WTC11 (cell line): ENCODE measurements around the gene SLC35G3. TPM values are rescaled to one million over a fixed set of nuclear protein-coding genes. Genes with fewer than 3 reads are reported as not detected.

Experiments
- ATAC-seq: fragments of 200-7000 bp; cut with Tn5 transposase; 2 replicates; pipeline ENCODE4 v1.10.0; 2021; ENCODE audit warnings: mild to moderate bottlenecking, moderate library complexity
- CTCF ChIA-PET: fragments of 300-600 bp; sonication (Branson Sonifier 250); formaldehyde crosslinking; loops from one replicate; lab custom pipeline; 2021; ENCODE audit warnings: antibody characterized with exemption; lab: Charles Lee
- POLR2A ChIA-PET: fragments of 350-600 bp; sonication (Branson Sonifier 250); formaldehyde crosslinking; loops from one replicate; lab custom pipeline; 2021; ENCODE audit warnings: antibody characterized with exemption; lab: Charles Lee
- DNase-seq: peaks from one replicate; pipeline ENCODE4 v3.0.0; 2021; ENCODE audit warnings: low spot score
- H3K27ac Mint-ChIP-seq: 2 replicates; pipeline ENCODE4 v1.8.0; 2021; ENCODE audit warnings: mixed read lengths
- H3K27me3 Mint-ChIP-seq: 2 replicates; pipeline ENCODE4 v1.8.0; 2021; ENCODE audit warnings: low read depth, mild to moderate bottlenecking, moderate library complexity, mixed read lengths
- H3K36me3 Mint-ChIP-seq: 2 replicates; pipeline ENCODE4 v1.8.0; 2021; ENCODE audit warnings: mixed read lengths
- H3K4me1 Mint-ChIP-seq: 2 replicates; pipeline ENCODE4 v1.8.0; 2022; ENCODE audit warnings: mixed read lengths
- H3K4me3 Mint-ChIP-seq: 2 replicates; pipeline ENCODE4 v1.8.0; 2021; ENCODE audit warnings: mild to moderate bottlenecking, moderate library complexity, mixed read lengths
- H3K9me3 Mint-ChIP-seq: 2 replicates; pipeline ENCODE4 v1.8.0; 2021; ENCODE audit warnings: mixed read lengths
- AFF4 ChIP-seq: sonication (generic); formaldehyde crosslinking; IDR thresholded peaks from 2 replicates; pipeline ENCODE4 v1.8.1; 2023; ENCODE audit warnings: mild to moderate bottlenecking, missing genetic modification reagents, borderline replicate concordance
- ATF6 ChIP-seq: sonication (generic); formaldehyde crosslinking; IDR thresholded peaks from 2 replicates; pipeline ENCODE4 v1.8.1; 2023; ENCODE audit warnings: mild to moderate bottlenecking, missing genetic modification reagents
- ESRRA ChIP-seq: sonication (generic); formaldehyde crosslinking; IDR thresholded peaks from 2 replicates; pipeline ENCODE4 v1.8.1; 2022; ENCODE audit warnings: mild to moderate bottlenecking, missing genetic modification reagents, borderline replicate concordance
- ETV6 ChIP-seq: sonication (generic); formaldehyde crosslinking; IDR thresholded peaks from 2 replicates; pipeline ENCODE4 v1.8.1; 2022; ENCODE audit warnings: mild to moderate bottlenecking, missing genetic modification reagents
- GTF2I ChIP-seq: fragments of 250-450 bp; sonication (Bioruptor Pico); conservative IDR thresholded peaks from 2 replicates; pipeline ENCODE4 v1.4.0; 2021; ENCODE audit warnings: mild to moderate bottlenecking
- NFATC4 ChIP-seq: fragments of 250-450 bp; sonication (Bioruptor Pico); IDR thresholded peaks from 2 replicates; pipeline ENCODE4 v1.9.0; 2021; ENCODE audit warnings: mild to moderate bottlenecking
- NFE2L1 ChIP-seq: sonication (generic); formaldehyde crosslinking; IDR thresholded peaks from 2 replicates; pipeline ENCODE4 v1.8.1; 2023; ENCODE audit warnings: missing genetic modification reagents
- NFYB ChIP-seq: sonication (generic); formaldehyde crosslinking; conservative IDR thresholded peaks from 2 replicates; pipeline ENCODE4 v1.8.0; 2022; ENCODE audit warnings: low read depth, missing genetic modification reagents
- NR1H2 ChIP-seq: sonication (generic); formaldehyde crosslinking; IDR thresholded peaks from 2 replicates; pipeline ENCODE4 v1.9.0; 2021; ENCODE audit warnings: mild to moderate bottlenecking, moderate library complexity, missing genetic modification reagents
- RELA ChIP-seq: sonication (generic); formaldehyde crosslinking; IDR thresholded peaks from 2 replicates; pipeline ENCODE4 v1.8.1; 2022; ENCODE audit warnings: missing genetic modification reagents, mild to moderate bottlenecking, borderline replicate concordance
- TEAD1 ChIP-seq: sonication (generic); formaldehyde crosslinking; IDR thresholded peaks from 2 replicates; pipeline ENCODE4 v1.8.0; 2022; ENCODE audit warnings: mild to moderate bottlenecking, missing genetic modification reagents
- ZBTB21 ChIP-seq: sonication (generic); formaldehyde crosslinking; IDR thresholded peaks from 2 replicates; pipeline ENCODE4 v1.8.1; 2023; ENCODE audit warnings: mild to moderate bottlenecking, missing genetic modification reagents, borderline replicate concordance
- ZNF121 ChIP-seq: sonication (generic); formaldehyde crosslinking; IDR thresholded peaks from 2 replicates; pipeline ENCODE4 v1.8.0; 2023; ENCODE audit warnings: missing genetic modification reagents
- ZNF263 ChIP-seq: sonication (generic); formaldehyde crosslinking; IDR thresholded peaks from 2 replicates; pipeline ENCODE4 v1.8.1; 2022; ENCODE audit warnings: low read depth, mild to moderate bottlenecking, moderate library complexity, missing genetic modification reagents
- ZNF423 ChIP-seq: fragments of 250-450 bp; sonication (Bioruptor Pico); IDR thresholded peaks from 2 replicates; pipeline ENCODE4 v2.1.2; 2022; ENCODE audit warnings: mild to moderate bottlenecking, moderate library complexity
- ZSCAN18 ChIP-seq: fragments of 250-450 bp; sonication (Bioruptor Pico); IDR thresholded peaks from 2 replicates; pipeline ENCODE4 v2.1.2; 2022; ENCODE audit warnings: mild to moderate bottlenecking, moderate library complexity
- total RNA-seq: library from RNA; stranded (reverse); gene quantifications from 3 replicates; pipeline ENCODE4 v1.2.3, GENCODE V29; 2021
- TF ChIP-seq, protein P1 (sequence below): fragments of 250-450 bp; sonication (Bioruptor Pico); conservative IDR thresholded peaks from 2 replicates; pipeline ENCODE4 v1.9.0; 2021; ENCODE audit warnings: mild to moderate bottlenecking
- TF ChIP-seq, protein P2 (sequence below): sonication (generic); formaldehyde crosslinking; IDR thresholded peaks from 2 replicates; pipeline ENCODE4 v1.8.1; 2022; ENCODE audit warnings: low read depth, missing genetic modification reagents, borderline replicate concordance
- TF ChIP-seq, protein P3 (sequence below): sonication (generic); formaldehyde crosslinking; IDR thresholded peaks from 2 replicates; pipeline ENCODE4 v1.8.0; 2022; ENCODE audit warnings: mild to moderate bottlenecking, missing genetic modification reagents

SLC35G3 gene
- total RNA-seq, 1 experiment from 2014 or later = not detected

GRCh38 chr17:35242805-35243560 lies 48.8 kb upstream of the SLC35G3 start, which contains the start of gene SLFN5:
Gene SLFN5 (plus strand): TSS chr17:35243072. CDS start chr17:35258691, 15,619 bp downstream.
- TF ChIP-seq AFF4 (CRISPR knock-in tag) = no peak
- TF ChIP-seq, protein P1, sequence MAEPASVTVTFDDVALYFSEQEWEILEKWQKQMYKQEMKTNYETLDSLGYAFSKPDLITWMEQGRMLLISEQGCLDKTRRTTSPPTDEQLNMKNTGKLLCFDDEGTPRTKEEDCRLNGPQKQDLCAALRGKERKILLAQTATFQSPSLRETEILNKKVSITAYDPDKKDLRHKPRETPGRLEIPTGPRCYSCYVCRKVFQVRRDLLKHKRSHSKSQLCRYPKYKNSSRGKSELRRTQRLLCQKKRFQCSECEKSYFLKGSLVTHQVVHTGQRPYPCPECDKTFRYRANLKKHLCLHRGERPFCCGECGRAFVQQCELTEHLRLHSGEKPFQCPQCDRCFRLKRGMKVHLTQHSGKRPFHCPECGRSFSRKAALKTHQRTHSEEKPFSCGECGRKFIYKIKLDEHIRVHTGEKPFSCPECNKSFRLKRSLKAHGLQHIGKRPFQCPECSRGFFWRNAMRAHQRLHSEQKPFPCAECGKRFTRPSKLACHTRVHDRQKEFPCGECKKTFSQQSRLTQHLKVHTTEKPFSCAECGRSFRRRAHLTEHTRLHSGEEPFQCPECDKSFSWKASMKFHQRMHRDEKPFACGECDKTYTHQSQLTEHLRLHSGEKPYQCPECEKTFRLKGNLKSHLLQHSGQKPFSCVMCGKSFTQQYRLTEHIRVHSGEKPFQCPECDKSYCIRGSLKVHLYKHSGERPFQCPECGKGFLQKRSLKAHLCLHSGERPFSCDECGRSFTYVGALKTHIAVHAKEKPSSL = no peak
- peak; percentile 23; the same call in 1 of the 2 replicates for TF ChIP-seq ZNF423 (CRISPR knock-in tag)
- peak; percentile 76 for TF ChIP-seq NFYB (CRISPR knock-in tag)
- TF ChIP-seq RELA (CRISPR knock-in tag) = 0 out of 2 replicates have a peak, but pooled peaks have one; percentile 32
- TF ChIP-seq NFE2L1 = no peak
- no peak for TF ChIP-seq ZBTB21 (CRISPR knock-in tag)
- TF ChIP-seq ATF6 (CRISPR knock-in tag) = no peak
- TF ChIP-seq, protein P2, sequence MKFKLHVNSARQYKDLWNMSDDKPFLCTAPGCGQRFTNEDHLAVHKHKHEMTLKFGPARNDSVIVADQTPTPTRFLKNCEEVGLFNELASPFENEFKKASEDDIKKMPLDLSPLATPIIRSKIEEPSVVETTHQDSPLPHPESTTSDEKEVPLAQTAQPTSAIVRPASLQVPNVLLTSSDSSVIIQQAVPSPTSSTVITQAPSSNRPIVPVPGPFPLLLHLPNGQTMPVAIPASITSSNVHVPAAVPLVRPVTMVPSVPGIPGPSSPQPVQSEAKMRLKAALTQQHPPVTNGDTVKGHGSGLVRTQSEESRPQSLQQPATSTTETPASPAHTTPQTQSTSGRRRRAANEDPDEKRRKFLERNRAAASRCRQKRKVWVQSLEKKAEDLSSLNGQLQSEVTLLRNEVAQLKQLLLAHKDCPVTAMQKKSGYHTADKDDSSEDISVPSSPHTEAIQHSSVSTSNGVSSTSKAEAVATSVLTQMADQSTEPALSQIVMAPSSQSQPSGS (CRISPR knock-in tag) = no peak
- TF ChIP-seq ZSCAN18 (CRISPR knock-in tag) = no peak
- no peak for TF ChIP-seq ZNF121 (CRISPR knock-in tag)
- no peak for TF ChIP-seq NFATC4 (CRISPR knock-in tag)
- no peak for TF ChIP-seq GTF2I (CRISPR knock-in tag)
- TF ChIP-seq, protein P3, sequence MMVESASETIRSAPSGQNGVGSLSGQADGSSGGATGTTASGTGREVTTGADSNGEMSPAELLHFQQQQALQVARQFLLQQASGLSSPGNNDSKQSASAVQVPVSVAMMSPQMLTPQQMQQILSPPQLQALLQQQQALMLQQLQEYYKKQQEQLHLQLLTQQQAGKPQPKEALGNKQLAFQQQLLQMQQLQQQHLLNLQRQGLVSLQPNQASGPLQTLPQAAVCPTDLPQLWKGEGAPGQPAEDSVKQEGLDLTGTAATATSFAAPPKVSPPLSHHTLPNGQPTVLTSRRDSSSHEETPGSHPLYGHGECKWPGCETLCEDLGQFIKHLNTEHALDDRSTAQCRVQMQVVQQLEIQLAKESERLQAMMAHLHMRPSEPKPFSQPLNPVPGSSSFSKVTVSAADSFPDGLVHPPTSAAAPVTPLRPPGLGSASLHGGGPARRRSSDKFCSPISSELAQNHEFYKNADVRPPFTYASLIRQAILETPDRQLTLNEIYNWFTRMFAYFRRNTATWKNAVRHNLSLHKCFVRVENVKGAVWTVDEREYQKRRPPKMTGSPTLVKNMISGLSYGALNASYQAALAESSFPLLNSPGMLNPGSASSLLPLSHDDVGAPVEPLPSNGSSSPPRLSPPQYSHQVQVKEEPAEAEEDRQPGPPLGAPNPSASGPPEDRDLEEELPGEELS = no peak
- peak; percentile 15; the same call in 1 of the 2 replicates for TF ChIP-seq ETV6 (CRISPR knock-in tag)
- TF ChIP-seq ZNF263 (CRISPR knock-in tag) = peak; percentile 88
- no peak for TF ChIP-seq NR1H2 (CRISPR knock-in tag)
- no peak for TF ChIP-seq ESRRA (CRISPR knock-in tag)
- TF ChIP-seq TEAD1 = no peak
- ChIA-PET CTCF (interaction anchor here (0.6 to 1.7 kb wide), 7 partner anchors 60 to 521 kb away, joined by 3 to 6 read pairs (median 3); partner anchors contain the start of gene SLFN11), POLR2A (interaction anchor here (0.5 to 1.3 kb wide), 5 partner anchors 153 to 401 kb away, joined by 3 to 5 read pairs (median 4); partner anchors contain the start of gene SLFN13)
- peaks cover 8% of the 10 kb centered on the region; the same call in 1 of the 2 replicates for H3K27me3 Mint-ChIP-seq
- no peaks in the 10 kb centered on the region for H3K9me3 Mint-ChIP-seq
- no peaks in the 10 kb centered on the region for H3K36me3 Mint-ChIP-seq
- ATAC-seq = peak; percentile 87
- H3K27ac Mint-ChIP-seq = peak within 1 kb of the TSS; percentile 68
- H3K4me3 Mint-ChIP-seq = peak within 1 kb of the TSS; percentile 89
- peaks cover 20% of the 10 kb centered on the region for H3K4me1 Mint-ChIP-seq
- peak; percentile 91 for DNase-seq
